Measurements from ENCODE around the gene SOBP.

Gene SOBP

GRCh38 chr6:107599043-107599442 is 109.1 kb downstream of the SOBP start:
- DNase-seq (ENCODE audit: low read depth): no peak
- TF ChIP-seq CTCF (conservative IDR thresholded peaks at IDR 0.05; ENCODE audit: control insufficient read depth, insufficient read depth, low read depth, low read length): no peak

GRCh38 chr6:107600121-107600520 is 110.2 kb downstream of the SOBP start:
- no peak for DNase-seq (ENCODE audit: low read depth)
- TF ChIP-seq CTCF (conservative IDR thresholded peaks at IDR 0.05; ENCODE audit: control insufficient read depth, insufficient read depth, low read depth, low read length): no peak

More at GRCh38 chr6:107599043-107599442, 109.1 kb downstream of the SOBP start:
- H3K4me3 ChIP-seq (ENCODE audit: control insufficient read depth, low read depth, low read length): no peak overlapping the region

GRCh38 chr6:107600936-107601335 is 111.0 kb downstream of the SOBP start:
- peak; percentile 12 for DNase-seq (ENCODE audit: low read depth)
- no peak overlapping the region for H3K4me3 ChIP-seq (ENCODE audit: control insufficient read depth, low read depth, low read length)
- no peak for TF ChIP-seq CTCF (conservative IDR thresholded peaks at IDR 0.05; ENCODE audit: control insufficient read depth, insufficient read depth, low read depth, low read length)

More at GRCh38 chr6:107600121-107600520, 110.2 kb downstream of the SOBP start:
- no peak overlapping the region for H3K4me3 ChIP-seq (ENCODE audit: control insufficient read depth, low read depth, low read length)

- H3K4me3 ChIP-seq (ENCODE audit: control insufficient read depth, low read depth, low read length): no peak overlapping the region
- DNase-seq (ENCODE audit: low read depth): no peak
- no peak for TF ChIP-seq CTCF (conservative IDR thresholded peaks at IDR 0.05; ENCODE audit: control insufficient read depth, insufficient read depth, low read depth, low read length)
These were observed 111.5 kb downstream of the SOBP start for GRCh38 chr6:107601406-107601805.

- DNase-seq (ENCODE audit: low read depth): no peak
These were observed 112.5 kb downstream of the SOBP start for GRCh38 chr6:107602321-107603005.

GRCh38 chr6:107603006-107603370 is 113.1 kb downstream of the SOBP start:
- no peak for TF ChIP-seq CTCF (conservative IDR thresholded peaks at IDR 0.05; ENCODE audit: control insufficient read depth, insufficient read depth, low read depth, low read length)
- no peak for DNase-seq (ENCODE audit: low read depth)

More at GRCh38 chr6:107602321-107603005, 112.5 kb downstream of the SOBP start:
- TF ChIP-seq CTCF (conservative IDR thresholded peaks at IDR 0.05; ENCODE audit: control insufficient read depth, insufficient read depth, low read depth, low read length): no peak
- no peak overlapping the region for H3K4me3 ChIP-seq (ENCODE audit: control insufficient read depth, low read depth, low read length)

More at GRCh38 chr6:107603006-107603370, 113.1 kb downstream of the SOBP start:
- no peak overlapping the region for H3K4me3 ChIP-seq (ENCODE audit: control insufficient read depth, low read depth, low read length)
